AG04449 (cell line): ENCODE results near the gene GMPS.

Source experiments
- CTCF ChIA-PET: fragments of 350-600 bp; formaldehyde crosslinking; extraction: SDS; loops from one replicate; lab custom pipeline; 2021; ENCODE audit warnings: antibody characterized with exemption; lab: Yijun Ruan, JAX
- POLR2A ChIA-PET: fragments of 400-600, 350-600 bp; formaldehyde crosslinking; extraction: SDS; loops from one replicate; lab custom pipeline; 2020; ENCODE audit warnings: antibody characterized with exemption, inconsistent platforms; lab: Yijun Ruan, JAX
- DNase-seq: peaks from one replicate; pipeline ENCODE4 v3.0.0-alpha.2; 2010; ENCODE audit warnings: low read depth, low spot score
- H3K4me3 ChIP-seq: 2 replicates; pipeline ENCODE4 v1.5.1; 2011; ENCODE audit warnings: low read depth, mild to moderate bottlenecking, control low read depth, low read length
- CTCF ChIP-seq: IDR thresholded peaks from one replicate; pipeline ENCODE4 v1.5.1; 2011; ENCODE audit warnings: mild to moderate bottlenecking, moderate library complexity, low read length, control low read depth, inconsistent platforms; ENCODE audit not compliant: insufficient read depth; ENCODE audit errors: missing control alignments

The GMPS gene

DNA sequence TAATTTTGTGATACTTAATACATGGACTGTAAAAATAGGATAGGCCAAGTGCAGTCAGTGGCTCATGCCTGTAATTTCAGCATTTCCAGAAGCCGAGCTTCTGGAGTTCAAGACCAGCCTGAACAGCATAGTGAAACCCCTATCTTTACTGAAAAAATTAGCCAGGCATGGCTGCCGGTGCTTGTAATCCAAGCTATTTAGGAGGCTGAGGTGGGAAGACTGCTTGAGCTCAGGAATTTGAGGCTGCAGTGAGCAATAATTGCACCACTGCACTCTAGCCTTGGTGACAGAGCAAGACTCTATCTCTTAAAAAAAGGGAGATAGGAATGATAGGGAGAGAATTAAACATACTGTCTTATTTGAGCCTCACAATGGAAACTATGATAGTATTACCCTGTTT, 51.0 kb downstream of the GMPS start:
- POLR2A ChIA-PET = no interaction called here
- no peak for DNase-seq
- no peak overlapping the region for H3K4me3 ChIP-seq
- TF ChIP-seq CTCF = no peak
- CTCF ChIA-PET = no interaction called here

GRCh38 chr3:155934230-155934629, 63.8 kb downstream of the GMPS start:
- POLR2A ChIA-PET = no interaction called here

GRCh38 chr3:155938409-155938808, 68.0 kb downstream of the GMPS start:
- ChIA-PET CTCF (interaction anchor here (0.9 to 1.3 kb wide), 3 partner anchors 10 to 132 kb away, joined by 3 to 7 read pairs (median 5); partner anchors contain the start of gene C3orf33), POLR2A (no interaction called here)
- H3K4me3 ChIP-seq = no peak overlapping the region
- TF ChIP-seq CTCF = no peak
- no peak for DNase-seq

More at GRCh38 chr3:155934230-155934629, 63.8 kb downstream of the GMPS start:
- CTCF ChIA-PET = no interaction called here
- no peak overlapping the region for H3K4me3 ChIP-seq
- DNase-seq = no peak
- no peak for TF ChIP-seq CTCF

GRCh38 chr3:155941354-155941753, 70.9 kb downstream of the GMPS start:
- ChIA-PET CTCF (no interaction called here), POLR2A (no interaction called here)
- DNase-seq = no peak
- H3K4me3 ChIP-seq = no peak overlapping the region
- TF ChIP-seq CTCF = no peak

DNA sequence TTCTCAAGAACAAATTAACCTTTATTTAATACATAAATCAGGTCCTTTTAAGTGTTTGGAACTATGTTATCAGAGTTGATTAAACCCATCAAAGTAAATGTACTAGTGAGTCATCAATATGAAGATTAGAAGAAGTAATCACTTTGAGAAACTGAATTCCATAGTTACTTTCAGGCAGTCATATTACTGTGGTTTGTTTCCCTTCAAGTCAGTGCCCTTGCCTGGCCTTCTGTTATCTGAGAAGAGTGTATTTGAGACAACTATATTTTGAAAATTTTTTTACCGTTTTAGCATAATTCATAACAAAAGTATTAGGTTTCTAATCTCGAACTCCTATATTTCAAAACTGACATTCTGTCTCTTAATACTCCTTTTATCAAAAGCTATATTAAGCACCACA, 73.6 kb downstream of the GMPS start:
- ChIA-PET POLR2A (no interaction called here), CTCF (no interaction called here)
- TF ChIP-seq CTCF = no peak
- H3K4me3 ChIP-seq = no peak overlapping the region
- no peak for DNase-seq

GRCh38 chr3:155946178-155946577, 75.7 kb downstream of the GMPS start:
- H3K4me3 ChIP-seq = no peak overlapping the region
- ChIA-PET POLR2A (interaction anchor here (0.5 kb wide), 1 partner anchor 38 kb away, joined by 3 read pairs; no protein-coding TSS in a partner anchor), CTCF (interaction anchor here (1.0 kb wide), 1 partner anchor 13 kb away, joined by 3 read pairs; no protein-coding TSS in a partner anchor)
- TF ChIP-seq CTCF = no peak
- peak; percentile 63 for DNase-seq
